HCT116 (cell line): ENCODE results near the gene SMAP2. TPM values are rescaled to one million over a fixed set of nuclear protein-coding genes. Genes with fewer than 3 reads are reported as not detected.

Source experiments
- ATAC-seq: fragments of 200-7000 bp; cut with Tn5 transposase; 2 replicates; pipeline ENCODE4 v1.9.1; 2020; ENCODE audit warnings: mild to moderate bottlenecking, moderate library complexity
- BruUV-seq: library from RNA; stranded (reverse); fragments of 400-500 nt; replicated peaks from 2 replicates; lab custom pipeline; 2021; lab: Mats Ljungman, UMichigan
- CTCF ChIA-PET: fragments of 300-600 bp; sonication (Branson Sonifier 250); formaldehyde crosslinking; loops from one replicate; lab custom pipeline; 2021; ENCODE audit warnings: antibody characterized with exemption; lab: Charles Lee
- POLR2A ChIA-PET: fragments of 300-600, 350-600 bp; sonication (Branson Sonifier 250); formaldehyde crosslinking; loops from one replicate; lab custom pipeline; 2021; ENCODE audit warnings: antibody characterized with exemption; lab: Charles Lee
- RAD21 ChIA-PET, 2 experiments: fragments of 300-600 bp; sonication (Branson Sonifier 250); formaldehyde crosslinking; loops; one replicate each; lab custom pipeline; 2023; ENCODE audit warnings: low total read pairs in 2 of 2; ENCODE audit not compliant: uncharacterized antibody in 2 of 2, unreplicated experiment in 2 of 2, low non-redundant PET in 1 of 2; lab: Charles Lee
- DNase-seq: peaks from one replicate; pipeline ENCODE4 v3.0.0-alpha.2; 2010; ENCODE audit warnings: low read depth, low spot score
- H2AFZ ChIP-seq: fragments of 200-600 bp; shearing (Covaris generic), sonication (generic); 2 replicates; pipeline ENCODE4 v1.6.1; 2017; ENCODE audit warnings: low read depth, mixed run types, mixed read lengths, antibody characterized with exemption, low read length; ENCODE audit not compliant: poor library complexity, severe bottlenecking
- H3K27ac ChIP-seq: 2 replicates; pipeline ENCODE4 v1.5.1; 2012; ENCODE audit warnings: low read depth, low read length
- H3K27me3 ChIP-seq: fragments of 200-600 bp; sonication (generic); 2 replicates; pipeline ENCODE4 v1.6.1; 2016; ENCODE audit warnings: mixed run types, low read length, mixed read lengths; ENCODE audit not compliant: insufficient read depth
- H3K36me3 ChIP-seq, 2 experiments: fragments of 200-500 bp in 1 of 2; fragments of 200-600 bp in 1 of 2; sonication (Bioruptor generic) in 1 of 2; sonication (generic) in 1 of 2; 2 replicates each; pipeline versions ENCODE4 v1.5.1 to v1.6.1; 2014 to 2016; ENCODE audit warnings: low read length in 2 of 2, inconsistent platforms in 1 of 2, mixed read lengths in 1 of 2, mixed run types in 1 of 2; ENCODE audit not compliant: insufficient read depth in 2 of 2, control insufficient read depth in 1 of 2
- H3K4me1 ChIP-seq, 2 experiments: fragments of 200-600 bp in 1 of 2; sonication (generic) in 1 of 2; 2 replicates each; pipeline versions ENCODE4 v1.5.1 to v1.6.1; 2012 to 2017; ENCODE audit warnings: low read length in 2 of 2, inconsistent platforms in 1 of 2, mild to moderate bottlenecking in 1 of 2, mixed read lengths in 1 of 2, mixed run types in 1 of 2, moderate library complexity in 1 of 2; ENCODE audit not compliant: insufficient read depth in 2 of 2, control insufficient read depth in 1 of 2
- H3K4me2 ChIP-seq: fragments of 200-600 bp; sonication (generic); 2 replicates; pipeline ENCODE4 v1.6.1; 2017; ENCODE audit warnings: mixed run types, low read length, mixed read lengths
- H3K4me3 ChIP-seq, 2 experiments: fragments of 200-600 bp in 1 of 2; sonication (generic) in 1 of 2; replicated peaks in 1 of 2; 2 replicates each; pipeline ENCODE4 v1.5.1; 2011 to 2016; ENCODE audit warnings: low read length in 2 of 2, control low read depth in 1 of 2, low read depth in 1 of 2, mild to moderate bottlenecking in 1 of 2, mixed read lengths in 1 of 2, mixed run types in 1 of 2
- H3K79me2 ChIP-seq: fragments of 200-600 bp; sonication (generic); 2 replicates; pipeline ENCODE4 v1.6.1; 2017; ENCODE audit warnings: mild to moderate bottlenecking, mixed run types, low read length, moderate library complexity, mixed read lengths; ENCODE audit not compliant: insufficient read depth
- H3K9ac ChIP-seq: fragments of 200-600 bp; sonication (generic); 2 replicates; pipeline ENCODE4 v1.6.1; 2016; ENCODE audit warnings: low read length, mixed read lengths
- H3K9me2 ChIP-seq: fragments of 200-600 bp; sonication (generic), shearing (Covaris generic); 2 replicates; pipeline ENCODE4 v1.6.1; 2017; ENCODE audit warnings: mixed run types, mild to moderate bottlenecking, moderate library complexity; ENCODE audit not compliant: insufficient read depth
- H3K9me3 ChIP-seq, 2 experiments: fragments of 200-500 bp in 1 of 2; fragments of 200-600 bp in 1 of 2; sonication (Bioruptor generic) in 1 of 2; sonication (generic) in 1 of 2; 2 replicates each; pipeline ENCODE4 v1.6.1; 2014 to 2017; ENCODE audit warnings: low read length in 2 of 2, mixed read lengths in 2 of 2, inconsistent platforms in 1 of 2, low read depth in 1 of 2, mild to moderate bottlenecking in 1 of 2, mixed run types in 1 of 2, moderate library complexity in 1 of 2; ENCODE audit not compliant: control insufficient read depth in 1 of 2, insufficient read depth in 1 of 2
- H4K20me1 ChIP-seq: fragments of 200-600 bp; sonication (generic), shearing (Covaris generic); 2 replicates; pipeline ENCODE4 v1.6.1; 2017; ENCODE audit warnings: mixed run types, mild to moderate bottlenecking, moderate library complexity; ENCODE audit not compliant: insufficient read depth
- CTCF ChIP-seq, 3 experiments: fragments of 200-600 bp in 1 of 3; sonication (generic) in 1 of 3; IDR thresholded peaks in 2 of 3; conservative IDR thresholded peaks in 1 of 3; 2 replicates each; pipeline ENCODE4 v1.5.1; 2012 to 2017; ENCODE audit warnings: low read depth in 2 of 3, low read length in 2 of 3, antibody characterized with exemption in 1 of 3, borderline replicate concordance in 1 of 3, control low read depth in 1 of 3, mild to moderate bottlenecking in 1 of 3, mixed read lengths in 1 of 3, mixed run types in 1 of 3, moderate library complexity in 1 of 3; ENCODE audit not compliant: insufficient read depth in 1 of 3
- EGR1 ChIP-seq: IDR thresholded peaks from 2 replicates; pipeline ENCODE4 v1.6.1; 2012; ENCODE audit warnings: low read depth
- ELF1 ChIP-seq: IDR thresholded peaks from 2 replicates; pipeline ENCODE4 v1.6.1; 2012; ENCODE audit warnings: low read depth, borderline replicate concordance
- FOSL1 ChIP-seq: IDR thresholded peaks from 2 replicates; pipeline ENCODE4 v1.6.1; 2012; ENCODE audit warnings: low read depth
- POLR2A ChIP-seq: IDR thresholded peaks from 2 replicates; pipeline ENCODE4 v1.7.0; 2011; ENCODE audit warnings: borderline replicate concordance; ENCODE audit not compliant: insufficient read depth, insufficient read length; ENCODE audit errors: extremely low read depth
- RAD21 ChIP-seq: IDR thresholded peaks from 2 replicates; pipeline ENCODE4 v1.6.1; 2012; ENCODE audit warnings: low read depth, mild to moderate bottlenecking
- REST ChIP-seq: IDR thresholded peaks from 2 replicates; pipeline ENCODE4 v1.6.1; 2012; ENCODE audit warnings: low read depth
- SIN3A ChIP-seq: IDR thresholded peaks from 2 replicates; pipeline ENCODE4 v1.6.1; 2012; ENCODE audit warnings: low read depth
- ZNF274 ChIP-seq: fragments of 200-500 bp; sonication (Bioruptor generic); IDR thresholded peaks from 2 replicates; pipeline ENCODE4 v1.6.1; 2014; ENCODE audit warnings: mild to moderate bottlenecking, low read depth, low read length, inconsistent platforms
- intact Hi-C: fragments of 100-400 bp; cut with micrococcal nuclease; formaldehyde crosslinking; loops from 2 replicates; pipeline ENCODE4 v1.10.0; 2022
- total RNA-seq: library from RNA; stranded (reverse); gene quantifications from one replicate; pipeline ENCODE4 v1.2.1, GENCODE V29; 2021; ENCODE audit not compliant: unreplicated experiment

The SMAP2 gene
- total RNA-seq, 1 experiment from 2014 or later: 16.4 TPM

- CTCF ChIA-PET: no interaction called here
- Histone ChIP-seq H3K9me2 (no peaks in the 10 kb centered on the region), H2AFZ (no peak within 1 kb of the TSS), H3K27me3 (no peaks in the 10 kb centered on the region), H3K9ac (no peak within 1 kb of the TSS), H3K4me2 (no peak within 1 kb of the TSS), H3K4me3 (no peak within 1 kb of the TSS), H3K4me1 (no peaks in the 10 kb centered on the region), H3K9me3 (peaks cover 3 to 10% of the 10 kb centered on the region in 2 experiments; a peak in 2 of 4 replicates), H3K79me2 (no peaks in the 10 kb centered on the region), H4K20me1 (no peaks in the 10 kb centered on the region), H3K36me3 (no peaks in the 10 kb centered on the region), H3K27ac (no peak within 1 kb of the TSS)
- intact Hi-C loops: loop anchor here (10.0 kb wide), 1 partner anchor 55 kb away; the partner anchor contains the start of gene EXO5
- no TSS peak for BruUV-seq
- RAD21 ChIA-PET: no interaction called here
- no peak for TF ChIP-seq CTCF (IDR thresholded peaks at IDR 0.05 in 2 of 3, conservative IDR thresholded peaks at IDR 0.05 in 1 of 3; ENCODE audit: borderline replicate concordance in 1 of 3, insufficient read depth in 1 of 3, low read depth in 2 of 3, low read length in 2 of 3)
- TF ChIP-seq RAD21: no peak
- TF ChIP-seq ELF1: no peak
- TF ChIP-seq POLR2A: no peak
- TF ChIP-seq EGR1: no peak
- no peak for TF ChIP-seq SIN3A
- TF ChIP-seq ZNF274: no peak
- TF ChIP-seq FOSL1: no peak
- TF ChIP-seq REST: no peak
- DNase-seq (no peak), ATAC-seq (no peak)
- POLR2A ChIA-PET: no interaction called here
Observed at GRCh38 chr1:40449684-40450494, 76.4 kb downstream of the SMAP2 start, which contains the start of gene ZFP69B. TSS of gene ZFP69B (plus strand) at chr1:40450476. CDS start at chr1:40450962, 486 bp downstream.
